Subcutaneous adipose tissue (tissue), 4 donors: ENCODE results near the gene RIMKLA. TPM values are rescaled to one million over a fixed set of nuclear protein-coding genes. Genes with fewer than 3 reads are reported as not detected.

Experiments used
- CTCF ChIP-seq: fragments of 450-650 bp; IDR thresholded peaks from one replicate; pipeline ENCODE4 v1.5.1; 2016; ENCODE audit warnings: low read depth, mild to moderate bottlenecking, control low read depth, antibody characterized with exemption, moderate library complexity
- total RNA-seq, 4 donors: library from RNA; depleted of rRNA; stranded (reverse); fragments of >200 nt; gene quantifications; one replicate each; pipeline ENCODE4 v1.1.0, GENCODE V29; 2016

RIMKLA gene
- total RNA-seq, 4 donors from 2014 or later = 0.16 to 0.22 (median 0.18) TPM

- no peak for TF ChIP-seq CTCF
Measured at GRCh38 chr1:42430286-42431135, 49.9 kb downstream of the RIMKLA start.

GRCh38 chr1:42431514-42431913, 50.9 kb downstream of the RIMKLA start:
- no peak for TF ChIP-seq CTCF

GRCh38 chr1:42432714-42433113, 52.1 kb downstream of the RIMKLA start:
- no peak for TF ChIP-seq CTCF

- no peak for TF ChIP-seq CTCF
Measured at GRCh38 chr1:42433369-42433768, 52.8 kb downstream of the RIMKLA start.

GRCh38 chr1:42434340-42434739, 53.7 kb downstream of the RIMKLA start:
- no peak for TF ChIP-seq CTCF

GRCh38 chr1:42439940-42440339, 59.3 kb downstream of the RIMKLA start:
- TF ChIP-seq CTCF = no peak

- no peak for TF ChIP-seq CTCF
Measured at GRCh38 chr1:42442662-42443061, 62.1 kb downstream of the RIMKLA start.
